ENCODE data around the gene CAMTA1.

Gene CAMTA1

GRCh38 chr1:7535934-7536878, 751.0 kb downstream of the CAMTA1 start:
- DNase-seq = no peak

- no peak for DNase-seq
These were observed 751.8 kb downstream of the CAMTA1 start for GRCh38 chr1:7536891-7537591.

- no peak for DNase-seq
These were observed 752.8 kb downstream of the CAMTA1 start for GRCh38 chr1:7538033-7538432.

GRCh38 chr1:7538849-7539768, 753.9 kb downstream of the CAMTA1 start:
- no peak for DNase-seq

- peak; percentile 80 for DNase-seq
These were observed 754.5 kb downstream of the CAMTA1 start for GRCh38 chr1:7539769-7540175.

GRCh38 chr1:7540816-7541215, 755.6 kb downstream of the CAMTA1 start:
- DNase-seq = no peak

GRCh38 chr1:7541629-7542028, 756.4 kb downstream of the CAMTA1 start:
- no peak for DNase-seq

GRCh38 chr1:7543718-7544090, 758.5 kb downstream of the CAMTA1 start:
- no peak for DNase-seq

- DNase-seq = peak; percentile 69
These were observed 764.3 kb downstream of the CAMTA1 start for GRCh38 chr1:7549277-7550161.

- no peak for DNase-seq
These were observed 765.1 kb downstream of the CAMTA1 start for GRCh38 chr1:7550261-7550865.

- DNase-seq = no peak
These were observed 765.7 kb downstream of the CAMTA1 start for GRCh38 chr1:7550981-7551380.

- DNase-seq = no peak
These were observed 766.2 kb downstream of the CAMTA1 start for GRCh38 chr1:7551442-7551841.

GRCh38 chr1:7552402-7552801, 767.1 kb downstream of the CAMTA1 start:
- no peak for DNase-seq

- DNase-seq = no peak
These were observed 767.9 kb downstream of the CAMTA1 start for GRCh38 chr1:7553042-7553690.

GRCh38 chr1:7554385-7555235, 769.4 kb downstream of the CAMTA1 start:
- DNase-seq = no peak

GRCh38 chr1:7555391-7556185, 770.3 kb downstream of the CAMTA1 start:
- DNase-seq = no peak

GRCh38 chr1:7557301-7557891, 772.1 kb downstream of the CAMTA1 start:
- DNase-seq = no peak

- no peak for DNase-seq
These were observed 772.8 kb downstream of the CAMTA1 start for GRCh38 chr1:7558041-7558461.

- no peak for DNase-seq
These were observed 773.2 kb downstream of the CAMTA1 start for GRCh38 chr1:7558481-7558880.
